IMR-90 (cell line): ENCODE results near the gene ATPAF1. TPM values are rescaled to one million over a fixed set of nuclear protein-coding genes. Genes with fewer than 3 reads are reported as not detected.

Source experiments
- ATAC-seq: fragments of 200-7000 bp; cut with Tn5 transposase; 2 replicates; pipeline ENCODE4 v1.9.1; 2020; ENCODE audit warnings: low read depth, mild to moderate bottlenecking, moderate library complexity
- Bru-seq: library from RNA; stranded (reverse); fragments of 400-500 nt; gene quantifications from one replicate; lab custom pipeline; 2021; lab: Mats Ljungman, UMichigan
- BruChase-seq, 2 experiments: library from RNA; stranded (reverse); fragments of 400-500 nt; gene quantifications; one replicate each; lab custom pipeline; 2021; lab: Mats Ljungman, UMichigan
- BruUV-seq: library from RNA; stranded (reverse); fragments of 400-500 nt; replicated peaks from 2 replicates; lab custom pipeline; 2021; lab: Mats Ljungman, UMichigan
- CTCF ChIA-PET: fragments of 300-600 bp; formaldehyde crosslinking; extraction: SDS; loops from one replicate; lab custom pipeline; 2021; ENCODE audit warnings: antibody characterized with exemption; lab: Yijun Ruan, JAX
- POLR2A ChIA-PET: fragments of 300-600 bp; sonication (Branson Sonifier 250); formaldehyde crosslinking; loops from one replicate; lab custom pipeline; 2022; ENCODE audit warnings: antibody characterized with exemption; ENCODE audit not compliant: unreplicated experiment; lab: Charles Lee
- DNase-seq: peaks from one replicate; pipeline ENCODE4 v3.0.0; 2013
- H2AFZ ChIP-seq: replicated peaks from 2 replicates; pipeline ENCODE3; 2013; ENCODE audit warnings: low read length, mild to moderate bottlenecking; ENCODE audit not compliant: poor library complexity
- H2AK5ac ChIP-seq: 2 replicates; pipeline ENCODE4 v1.6.1; 2013; ENCODE audit warnings: low read depth, low read length, inconsistent platforms
- H2AK9ac ChIP-seq: replicated peaks from 2 replicates; pipeline ENCODE3; 2013; ENCODE audit warnings: mild to moderate bottlenecking, low read depth, low read length, moderate library complexity; ENCODE audit not compliant: poor library complexity
- H2BK120ac ChIP-seq: 2 replicates; pipeline ENCODE4 v1.6.1; 2013; ENCODE audit warnings: low read depth, low read length, inconsistent platforms
- H2BK15ac ChIP-seq: 3 replicates; pipeline ENCODE4 v1.6.1; 2013; ENCODE audit warnings: low read depth, low read length, inconsistent platforms
- H2BK20ac ChIP-seq: 2 replicates; pipeline ENCODE4 v1.6.1; 2013; ENCODE audit warnings: low read depth, mild to moderate bottlenecking, inconsistent platforms, low read length, moderate library complexity
- H2BK5ac ChIP-seq: 2 replicates; pipeline ENCODE4 v1.6.1; 2013; ENCODE audit warnings: mild to moderate bottlenecking, low read depth, low read length, inconsistent platforms; ENCODE audit not compliant: poor library complexity, severe bottlenecking
- H3K14ac ChIP-seq: replicated peaks from 2 replicates; pipeline ENCODE4 v1.6.1; 2013; ENCODE audit warnings: low read depth, low read length, inconsistent platforms
- H3K18ac ChIP-seq: 2 replicates; pipeline ENCODE4 v1.6.1; 2013; ENCODE audit warnings: low read depth, low read length, control low read depth
- H3K23ac ChIP-seq: 2 replicates; pipeline ENCODE4 v1.6.1; 2013; ENCODE audit warnings: low read depth, low read length, inconsistent platforms
- H3K27ac ChIP-seq: 2 replicates; pipeline ENCODE4 v1.5.1; 2013; ENCODE audit warnings: mild to moderate bottlenecking, control low read depth, low read length; ENCODE audit not compliant: insufficient read depth
- H3K27me3 ChIP-seq: 2 replicates; pipeline ENCODE4 v1.6.1; 2013; ENCODE audit warnings: low read length; ENCODE audit not compliant: control insufficient read depth, insufficient read depth
- H3K36me3 ChIP-seq: 2 replicates; pipeline ENCODE4 v1.6.1; 2013; ENCODE audit warnings: low read length, mixed read lengths; ENCODE audit not compliant: control insufficient read depth, insufficient read depth
- H3K4ac ChIP-seq: 2 replicates; pipeline ENCODE4 v1.6.1; 2013; ENCODE audit warnings: low read depth, low read length, inconsistent platforms
- H3K4me1 ChIP-seq: 2 replicates; pipeline ENCODE4 v1.6.1; 2013; ENCODE audit warnings: low read length, mixed read lengths; ENCODE audit not compliant: control insufficient read depth, insufficient read depth
- H3K4me2 ChIP-seq: 2 replicates; pipeline ENCODE4 v1.6.1; 2013; ENCODE audit warnings: low read depth, mild to moderate bottlenecking, control low read depth, low read length, moderate library complexity
- H3K4me3 ChIP-seq: 2 replicates; pipeline ENCODE4 v1.5.1; 2013; ENCODE audit warnings: low read depth, mild to moderate bottlenecking, control low read depth, low read length, moderate library complexity; ENCODE audit not compliant: insufficient read depth
- H3K56ac ChIP-seq: 2 replicates; pipeline ENCODE4 v1.6.1; 2013; ENCODE audit warnings: low read length, inconsistent platforms; ENCODE audit not compliant: insufficient read depth; ENCODE audit errors: extremely low read depth
- H3K79me1 ChIP-seq, 2 experiments: 2 replicates each; pipeline ENCODE4 v1.6.1; 2013; ENCODE audit warnings: low read length in 2 of 2, inconsistent platforms in 1 of 2, low read depth in 1 of 2
- H3K9ac ChIP-seq: 2 replicates; pipeline ENCODE4 v1.6.1; 2013; ENCODE audit warnings: low read depth, low read length, control low read depth
- H3K9me1 ChIP-seq: 2 replicates; pipeline ENCODE4 v1.6.1; 2013; ENCODE audit warnings: low read length, inconsistent platforms; ENCODE audit not compliant: insufficient read depth
- H3K9me3 ChIP-seq: 2 replicates; pipeline ENCODE4 v1.6.1; 2013; ENCODE audit warnings: low read length; ENCODE audit not compliant: control insufficient read depth, insufficient read depth
- H4K20me1 ChIP-seq: 2 replicates; pipeline ENCODE4 v1.6.1; 2013; ENCODE audit warnings: low read length, inconsistent platforms; ENCODE audit not compliant: insufficient read depth
- H4K5ac ChIP-seq: 2 replicates; pipeline ENCODE4 v1.6.1; 2013; ENCODE audit warnings: mild to moderate bottlenecking, low read depth, low read length, control low read depth
- H4K8ac ChIP-seq, 2 experiments: 2 replicates each; pipeline ENCODE4 v1.6.1; 2013; ENCODE audit warnings: low read depth in 2 of 2, low read length in 2 of 2, control low read depth in 1 of 2, inconsistent platforms in 1 of 2
- H4K91ac ChIP-seq: 2 replicates; pipeline ENCODE4 v1.6.1; 2013; ENCODE audit warnings: low read depth, low read length, inconsistent platforms; ENCODE audit not compliant: insufficient read depth
- MAFK ChIP-seq: IDR thresholded peaks from 2 replicates; pipeline ENCODE4 v1.6.1; 2012; ENCODE audit warnings: low read depth, low read length, improper control_type of control experiment
- MAZ ChIP-seq: IDR thresholded peaks from 2 replicates; pipeline ENCODE4 v1.6.1; 2012; ENCODE audit warnings: low read depth, mild to moderate bottlenecking, low read length, improper control_type of control experiment, moderate library complexity, borderline replicate concordance
- MXI1 ChIP-seq: IDR thresholded peaks from 2 replicates; pipeline ENCODE4 v1.6.1; 2012; ENCODE audit warnings: low read depth, mild to moderate bottlenecking, low read length, moderate library complexity, borderline replicate concordance
- WGBS, 2 experiments: methylation state at CpG; one replicate each; pipeline versions ENCODE4 v1.1.5 to v1.1.7; 2013; ENCODE audit warnings: missing lambda C conversion rate in 2 of 2; ENCODE audit not compliant: insufficient read length in 1 of 2; ENCODE audit errors: extremely low coverage in 2 of 2; 5-methylcytosine and 5-hydroxymethylcytosine counted together
- dilution Hi-C: fragments of 300-500 bp; cut with HindIII; formaldehyde crosslinking; loops from one replicate; pipeline ENCODE4 v1.14.3; 2018; ENCODE audit warnings: low sequenced_read_pairs; ENCODE audit not compliant: unreplicated experiment
- in situ Hi-C: fragments of 300-500 bp; cut with MboI; formaldehyde crosslinking; loops from 3 replicates; pipeline ENCODE4 v1.14.3; 2019; ENCODE audit warnings: low sequenced_read_pairs, inconsistent platforms, mixed read lengths
- intact Hi-C: fragments of 100-400 bp; cut with micrococcal nuclease; formaldehyde crosslinking; loops from 2 replicates; pipeline ENCODE4 v1.10.0; 2022
- long read RNA-seq: library from polyadenylated mRNA; unstranded; transcript quantifications from one replicate; pipeline ENCODE4 v2.0.0, GENCODE V29; 2021; ENCODE audit not compliant: unreplicated experiment
- polyA plus RNA-seq, 3 experiments: library from polyadenylated mRNA; depleted of rRNA; stranded (reverse); fragments of >200 nt; gene quantifications; 2 replicates each; pipeline ENCODE4 v1.2.3, GENCODE V29; 2012; ENCODE audit warnings: low replicate concordance in 1 of 3
- total RNA-seq: library from RNA; depleted of rRNA; stranded (reverse); fragments of >200 nt; gene quantifications from 2 replicates; pipeline ENCODE4 v1.2.3, GENCODE V29; 2012; rRNA removed

The ATPAF1 gene, protein sequence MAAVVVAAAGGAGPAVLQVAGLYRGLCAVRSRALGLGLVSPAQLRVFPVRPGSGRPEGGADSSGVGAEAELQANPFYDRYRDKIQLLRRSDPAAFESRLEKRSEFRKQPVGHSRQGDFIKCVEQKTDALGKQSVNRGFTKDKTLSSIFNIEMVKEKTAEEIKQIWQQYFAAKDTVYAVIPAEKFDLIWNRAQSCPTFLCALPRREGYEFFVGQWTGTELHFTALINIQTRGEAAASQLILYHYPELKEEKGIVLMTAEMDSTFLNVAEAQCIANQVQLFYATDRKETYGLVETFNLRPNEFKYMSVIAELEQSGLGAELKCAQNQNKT
- total RNA-seq (52.2 and 80.3 TPM in 2 replicates), polyA plus RNA-seq (2012; rRNA removed) (45.4 and 55.5 TPM in 2 replicates), Bru-seq, nascent RNA (percentile 74 among the genes with signal in this experiment), BruChase-seq, experiment 1, labeled RNA remaining after a 6-hour chase (percentile 72 among the genes with signal in this experiment), BruChase-seq, experiment 2, labeled RNA remaining after a 2-hour chase (percentile 71 among the genes with signal in this experiment)
- polyA plus RNA-seq (2012; cell fraction: cytosol; rRNA removed), result 19.9 and 67.2 TPM in 2 replicates
- 8.4 and 36.0 TPM in 2 replicates for polyA plus RNA-seq (2012; cell fraction: nucleus; rRNA removed; ENCODE audit: low replicate concordance)
- long read RNA-seq, full-length matches to known transcripts, result 101 of 115 reads
- long read RNA-seq, partial matches to known transcripts, result 1 of 115 reads
- long read RNA-seq, other reads (novel, unspliced or antisense), result 13 of 115 reads

DNA sequence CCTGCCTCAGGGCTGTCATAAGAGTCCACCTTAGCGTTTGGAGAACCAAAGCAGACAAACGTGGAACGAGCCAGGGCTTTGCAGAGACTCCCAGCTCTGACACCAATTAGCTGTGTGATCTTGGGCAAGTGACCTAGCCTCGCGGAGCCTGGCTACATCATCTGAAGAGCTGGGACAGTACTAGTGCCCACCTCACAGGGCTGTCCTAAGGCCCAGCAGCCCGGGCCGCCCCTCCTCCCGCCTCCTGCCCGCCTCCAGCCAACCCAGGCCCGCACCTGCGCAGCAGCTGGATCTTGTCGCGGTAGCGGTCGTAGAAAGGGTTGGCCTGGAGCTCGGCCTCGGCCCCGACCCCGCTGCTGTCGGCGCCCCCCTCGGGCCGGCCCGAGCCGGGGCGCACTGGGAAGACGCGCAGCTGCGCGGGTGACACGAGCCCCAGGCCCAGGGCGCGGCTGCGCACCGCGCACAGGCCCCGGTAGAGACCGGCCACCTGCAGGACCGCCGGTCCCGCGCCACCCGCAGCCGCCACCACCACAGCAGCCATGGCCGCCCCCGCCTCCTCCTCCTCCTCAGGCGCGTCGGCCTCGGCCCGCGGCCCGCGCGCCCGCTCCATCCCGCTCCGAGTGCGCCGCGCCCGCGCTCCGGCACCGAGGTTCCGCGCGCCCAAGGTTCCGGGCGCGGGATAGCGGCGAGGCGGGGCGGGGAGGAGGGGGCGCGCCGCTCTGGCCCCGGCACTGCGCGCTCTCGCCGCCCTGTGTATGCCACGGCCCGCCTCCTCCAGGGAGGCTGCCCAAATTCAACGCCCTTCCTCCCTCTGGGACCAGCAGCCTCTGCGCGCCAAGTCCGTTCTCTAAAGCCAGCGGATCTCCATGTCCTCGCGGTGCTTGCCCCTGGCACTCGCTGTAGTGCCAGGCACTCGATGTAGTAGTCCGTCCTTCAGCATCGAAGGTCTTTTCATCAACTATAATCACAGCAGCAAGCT is at the start of gene ATPAF1:
Gene ATPAF1 (minus strand): TSS at position 583 of the 979 bp plus-strand sequence. CDS start 42 bp downstream, at position 541.
- Histone ChIP-seq H4K20me1 (no peaks in the 10 kb centered on the region), H2BK5ac (peak within 1 kb of the TSS; percentile 1), H3K18ac (peak within 1 kb of the TSS; percentile 51; the same call in 1 of the 2 replicates), H3K4me1 (peaks cover 7% of the 10 kb centered on the region), H3K9me3 (no peaks in the 10 kb centered on the region), H3K4ac (peak within 1 kb of the TSS; percentile 87), H4K5ac (peak within 1 kb of the TSS; percentile 96), H2AK5ac (peak within 1 kb of the TSS; percentile 75), H3K4me3 (peak within 1 kb of the TSS; percentile 88), H3K36me3 (peaks cover 10% of the 10 kb centered on the region), H3K79me1 (peaks cover 14 to 28% of the 10 kb centered on the region in 2 experiments), H4K8ac (peak within 1 kb of the TSS; percentile 85 to 98), H3K27me3 (no peaks in the 10 kb centered on the region), H3K23ac (peak within 1 kb of the TSS; percentile 67), H2AFZ (peak within 1 kb of the TSS; percentile 99), H4K91ac (peak within 1 kb of the TSS; percentile 20), H2BK120ac (peak within 1 kb of the TSS; percentile 44), H2AK9ac (peak within 1 kb of the TSS; percentile 57), H3K56ac (peak within 1 kb of the TSS; percentile 66), H3K27ac (peak within 1 kb of the TSS; percentile 26; the same call in 1 of the 2 replicates), H2BK15ac (no peak within 1 kb of the TSS; the same call in 1 of the 3 replicates), H3K9ac (peak within 1 kb of the TSS; percentile 93), H3K4me2 (peak within 1 kb of the TSS; percentile 94), H3K14ac (peak within 1 kb of the TSS; percentile 72), H3K9me1 (peaks cover 13% of the 10 kb centered on the region), H2BK20ac (no peak within 1 kb of the TSS)
- ATAC-seq, result peak; percentile 92
- in situ Hi-C loops, result no loop called here
- 1% methylated on average over 44 of the region's 96 CpGs; no CpG with 5 or more reads in 1 of the 2 experiments for WGBS, 2 experiments
- intact Hi-C loops, result no loop called here
- TF ChIP-seq MXI1 (peak; percentile 24; the same call in 1 of the 2 replicates), MAZ (peak; percentile 77; the same call in 1 of the 2 replicates), MAFK (no peak)
- DNase-seq, result peak; percentile 57
- ChIA-PET CTCF (no interaction called here), POLR2A (no interaction called here)
- no TSS peak for BruUV-seq
- dilution Hi-C loops, result no loop called here
